Vagina (tissue), 2 donors: ENCODE data around the gene GCDH. TPM values are rescaled to one million over a fixed set of nuclear protein-coding genes. Genes with fewer than 3 reads are reported as not detected.

Source experiments
- DNase-seq, 2 donors: peaks; one replicate each; pipeline ENCODE4 v3.0.0-alpha.2; 2017; ENCODE audit errors: extremely low spot score in 2 of 2
- H3K27ac ChIP-seq: fragments of 200-600 bp; sonication (generic); one replicate; pipeline ENCODE4 v1.5.1; 2019
- H3K27me3 ChIP-seq: fragments of 200-600 bp; sonication (generic); one replicate; pipeline ENCODE4 v1.5.1; 2019
- H3K36me3 ChIP-seq, 2 donors: fragments of 200-600 bp; sonication (generic); one replicate each; pipeline ENCODE4 v1.5.1; 2017 to 2019
- H3K4me1 ChIP-seq: fragments of 200-600 bp; sonication (generic); one replicate; pipeline ENCODE4 v1.5.1; 2019
- H3K4me3 ChIP-seq, 2 donors: fragments of 200-600 bp; sonication (generic); 1 replicate in 1 of 2; 2 replicates in 1 of 2; pipeline ENCODE4 v1.5.1; 2016 to 2019
- H3K9me3 ChIP-seq: fragments of 200-600 bp; sonication (generic); one replicate; pipeline ENCODE4 v1.5.1; 2019
- POLR2A ChIP-seq, 2 donors: fragments of 450-650 bp; IDR thresholded peaks; one replicate each; pipeline ENCODE4 v1.6.1; 2017; ENCODE audit warnings: antibody characterized with exemption in 2 of 2, mild to moderate bottlenecking in 2 of 2, moderate library complexity in 2 of 2
- POLR2AphosphoS5 ChIP-seq, 2 donors: sonication (generic); formaldehyde crosslinking; IDR thresholded peaks; one replicate each; pipeline ENCODE4 v1.9.0; 2017; ENCODE audit warnings: antibody characterized with exemption in 2 of 2, mild to moderate bottlenecking in 2 of 2, low read depth in 1 of 2; ENCODE audit not compliant: insufficient read depth in 1 of 2
- intact Hi-C: fragments of 100-400 bp; cut with DNase I; formaldehyde crosslinking; loops from one replicate; pipeline ENCODE4 v1.15.1; 2023
- total RNA-seq: library from RNA; depleted of rRNA; stranded (reverse); fragments of >200 nt; gene quantifications from one replicate; pipeline ENCODE4 v1.2.3, GENCODE V29; 2016
- TF ChIP-seq, protein P1 (sequence below), 3 experiments: fragments of 450-650 bp in 2 of 3; fragments of 200-600 bp in 1 of 3; sonication (generic) in 1 of 3; IDR thresholded peaks; one replicate each; pipeline ENCODE4 v1.5.1; 2017 to 2019; ENCODE audit warnings: antibody characterized with exemption in 3 of 3, mild to moderate bottlenecking in 2 of 3, moderate library complexity in 2 of 3

Gene GCDH
- total RNA-seq, 1 donor from 2014 or later, result 23.6 TPM

DNA sequence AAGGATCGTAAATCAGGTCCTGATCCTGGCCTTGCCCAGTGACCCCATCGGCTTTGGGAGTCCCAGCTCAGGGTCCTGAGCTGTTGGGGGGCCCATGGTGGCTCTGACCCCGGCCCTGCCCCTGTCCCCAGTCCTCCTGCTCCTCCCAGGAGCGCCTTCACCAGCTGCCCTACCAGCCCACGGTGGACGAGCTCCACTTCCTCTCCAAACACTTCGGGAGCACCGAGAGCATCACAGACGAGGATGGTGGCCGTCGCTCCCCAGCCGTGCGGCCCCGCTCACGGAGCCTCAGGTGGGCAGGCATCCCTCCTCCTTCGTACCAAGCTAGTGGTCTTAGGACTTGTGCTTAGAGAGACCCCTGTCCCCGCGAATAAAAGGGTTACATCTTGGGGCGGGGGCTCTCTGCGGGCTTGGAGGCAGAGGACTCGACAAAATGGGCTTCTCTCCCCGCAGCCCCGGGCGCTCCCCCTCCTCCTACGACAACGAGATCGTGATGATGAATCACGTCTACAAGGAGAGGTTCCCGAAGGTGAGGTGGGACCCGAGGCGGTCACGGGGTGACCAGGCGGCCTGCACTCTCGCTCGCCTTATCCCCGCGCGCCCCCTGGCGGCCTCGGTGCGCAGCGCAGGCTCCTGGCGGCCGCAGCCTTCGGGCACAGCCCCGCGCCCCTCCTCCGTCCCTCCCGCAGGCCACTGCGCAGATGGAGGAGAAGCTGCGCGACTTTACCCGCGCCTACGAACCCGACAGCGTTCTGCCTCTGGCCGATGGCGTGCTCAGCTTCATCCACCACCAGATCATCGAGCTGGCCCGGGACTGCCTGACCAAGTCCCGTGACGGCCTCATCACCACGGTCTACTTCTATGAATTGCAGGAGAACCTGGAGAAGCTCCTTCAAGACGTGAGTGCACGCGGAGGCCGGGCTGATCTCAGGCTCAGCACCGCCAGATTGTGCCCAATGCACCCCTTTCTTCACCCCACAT is 43.5 kb upstream of the GCDH start:
- no peaks in the 10 kb centered on the region for H3K27me3 ChIP-seq
- intact Hi-C loops, result no loop called here
- H3K4me1 ChIP-seq, result peaks cover 12% of the 10 kb centered on the region
- peak overlapping the region; percentile 20 to 33 for H3K4me3 ChIP-seq
- no peaks in the 10 kb centered on the region for H3K9me3 ChIP-seq
- no peak for DNase-seq
- H3K36me3 ChIP-seq, result no peaks in the 10 kb centered on the region
- TF ChIP-seq, protein P1, sequence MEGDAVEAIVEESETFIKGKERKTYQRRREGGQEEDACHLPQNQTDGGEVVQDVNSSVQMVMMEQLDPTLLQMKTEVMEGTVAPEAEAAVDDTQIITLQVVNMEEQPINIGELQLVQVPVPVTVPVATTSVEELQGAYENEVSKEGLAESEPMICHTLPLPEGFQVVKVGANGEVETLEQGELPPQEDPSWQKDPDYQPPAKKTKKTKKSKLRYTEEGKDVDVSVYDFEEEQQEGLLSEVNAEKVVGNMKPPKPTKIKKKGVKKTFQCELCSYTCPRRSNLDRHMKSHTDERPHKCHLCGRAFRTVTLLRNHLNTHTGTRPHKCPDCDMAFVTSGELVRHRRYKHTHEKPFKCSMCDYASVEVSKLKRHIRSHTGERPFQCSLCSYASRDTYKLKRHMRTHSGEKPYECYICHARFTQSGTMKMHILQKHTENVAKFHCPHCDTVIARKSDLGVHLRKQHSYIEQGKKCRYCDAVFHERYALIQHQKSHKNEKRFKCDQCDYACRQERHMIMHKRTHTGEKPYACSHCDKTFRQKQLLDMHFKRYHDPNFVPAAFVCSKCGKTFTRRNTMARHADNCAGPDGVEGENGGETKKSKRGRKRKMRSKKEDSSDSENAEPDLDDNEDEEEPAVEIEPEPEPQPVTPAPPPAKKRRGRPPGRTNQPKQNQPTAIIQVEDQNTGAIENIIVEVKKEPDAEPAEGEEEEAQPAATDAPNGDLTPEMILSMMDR (IDR thresholded peaks at IDR 0.05), result peak; percentile 96 to 100 (median 97)
- TF ChIP-seq POLR2A (IDR thresholded peaks at IDR 0.05) (no peak), POLR2AphosphoS5 (IDR thresholded peaks at IDR 0.05; ENCODE audit: insufficient read depth in 1 of 2, low read depth in 1 of 2) (peak; percentile 52 to 57)
- H3K27ac ChIP-seq, result no peak overlapping the region

DNA sequence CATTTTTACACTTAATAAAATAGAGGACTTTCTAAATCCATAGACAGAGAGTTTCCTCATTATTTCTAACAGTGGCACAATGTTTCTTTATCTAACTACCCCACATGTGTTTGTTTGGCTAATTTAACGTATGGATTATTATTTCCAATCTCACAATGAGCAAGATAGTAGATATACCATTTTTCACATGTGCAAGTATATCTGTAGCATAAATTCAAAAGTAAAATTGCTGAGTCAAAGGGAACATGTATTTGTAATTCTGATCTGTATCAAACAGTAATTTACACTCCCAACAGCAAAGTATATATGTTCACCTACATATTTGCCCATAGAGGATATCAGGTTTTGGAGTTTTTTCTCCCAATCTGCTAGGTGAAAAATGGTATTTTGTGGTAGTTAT is 34.3 kb upstream of the GCDH start:
- Histone ChIP-seq H3K27ac (no peak overlapping the region), H3K27me3 (no peaks in the 10 kb centered on the region), H3K36me3 (no peaks in the 10 kb centered on the region), H3K4me1 (no peaks in the 10 kb centered on the region), H3K9me3 (no peaks in the 10 kb centered on the region), H3K4me3 (no peak overlapping the region)
- TF ChIP-seq, protein P1 (IDR thresholded peaks at IDR 0.05), result no peak
- TF ChIP-seq POLR2A (IDR thresholded peaks at IDR 0.05) (no peak), POLR2AphosphoS5 (IDR thresholded peaks at IDR 0.05; ENCODE audit: insufficient read depth in 1 of 2, low read depth in 1 of 2) (no peak)
- DNase-seq, result no peak
- intact Hi-C loops, result no loop called here

- Histone ChIP-seq H3K36me3 (no peaks in the 10 kb centered on the region), H3K9me3 (no peaks in the 10 kb centered on the region), H3K4me3 (no peak overlapping the region), H3K27me3 (no peaks in the 10 kb centered on the region), H3K4me1 (no peaks in the 10 kb centered on the region), H3K27ac (no peak overlapping the region)
- intact Hi-C loops, result no loop called here
- TF ChIP-seq, protein P1 (IDR thresholded peaks at IDR 0.05), result no peak
- TF ChIP-seq POLR2AphosphoS5 (IDR thresholded peaks at IDR 0.05; ENCODE audit: insufficient read depth in 1 of 2, low read depth in 1 of 2) (no peak), POLR2A (IDR thresholded peaks at IDR 0.05) (no peak)
- no peak for DNase-seq
Observed at GRCh38 chr19:12858041-12858928, 32.7 kb upstream of the GCDH start.

DNA sequence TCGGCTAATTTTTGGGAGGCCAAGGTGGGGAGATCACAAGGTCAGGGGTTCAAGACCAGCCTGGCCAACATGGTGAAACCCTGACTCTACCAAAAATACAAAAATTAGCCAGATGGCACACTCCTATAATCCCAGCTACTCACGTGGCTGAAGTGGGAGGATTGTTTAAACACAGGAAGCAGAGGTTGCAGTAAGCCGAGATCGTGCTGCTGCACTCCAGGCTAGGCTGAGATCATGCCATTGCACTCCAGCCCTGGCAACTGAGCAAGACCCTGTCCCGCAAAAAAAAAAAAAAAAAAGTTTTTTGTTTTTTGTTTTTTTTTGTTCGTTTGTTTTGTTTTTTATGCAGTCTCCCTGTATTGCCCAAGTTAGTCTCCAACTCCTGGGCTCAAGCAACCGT is 31.4 kb upstream of the GCDH start:
- DNase-seq, result no peak

More for the DNA sequence above, 31.4 kb upstream of the GCDH start:
- intact Hi-C loops, result no loop called here
- no peaks in the 10 kb centered on the region for H3K36me3 ChIP-seq
- H3K27me3 ChIP-seq, result no peaks in the 10 kb centered on the region
- H3K4me3 ChIP-seq, result no peak overlapping the region
- no peaks in the 10 kb centered on the region for H3K9me3 ChIP-seq
- TF ChIP-seq POLR2AphosphoS5 (IDR thresholded peaks at IDR 0.05; ENCODE audit: insufficient read depth in 1 of 2, low read depth in 1 of 2), result no peak
- TF ChIP-seq, protein P1 (IDR thresholded peaks at IDR 0.05), result no peak
- TF ChIP-seq POLR2A (IDR thresholded peaks at IDR 0.05), result no peak
- no peak overlapping the region for H3K27ac ChIP-seq
- no peaks in the 10 kb centered on the region for H3K4me1 ChIP-seq
